Liver (tissue), 9 donors: ENCODE measurements around the gene KHDC3L. TPM values are rescaled to one million over a fixed set of nuclear protein-coding genes. Genes with fewer than 3 reads are reported as not detected.

Experiments used
- DNase-seq: peaks from one replicate; pipeline ENCODE4 v3.0.0-alpha.2; 2017; ENCODE audit warnings: low spot score
- H3K27ac ChIP-seq, 2 donors: one replicate each; pipeline ENCODE4 v1.7.0; 2013; ENCODE audit warnings: inconsistent platforms in 2 of 2, low read length in 2 of 2, control low read depth in 1 of 2, low read depth in 1 of 2, mild to moderate bottlenecking in 1 of 2
- H3K27me3 ChIP-seq, 4 donors: one replicate each; pipeline versions ENCODE4 v1.6.1 to v1.7.0; 2013; ENCODE audit warnings: low read length in 3 of 4, inconsistent platforms in 1 of 4, mild to moderate bottlenecking in 1 of 4, moderate library complexity in 1 of 4; ENCODE audit not compliant: control insufficient read depth in 4 of 4, insufficient read depth in 4 of 4
- H3K36me3 ChIP-seq, 4 donors: one replicate each; pipeline versions ENCODE4 v1.6.1 to v1.7.0; 2013; ENCODE audit warnings: low read length in 3 of 4, mild to moderate bottlenecking in 3 of 4, low read depth in 1 of 4, moderate library complexity in 1 of 4; ENCODE audit not compliant: control insufficient read depth in 4 of 4, insufficient read depth in 3 of 4
- H3K4me1 ChIP-seq, 4 donors: one replicate each; pipeline versions ENCODE4 v1.6.1 to v1.7.0; 2013; ENCODE audit warnings: low read length in 3 of 4, mild to moderate bottlenecking in 3 of 4, moderate library complexity in 1 of 4; ENCODE audit not compliant: control insufficient read depth in 4 of 4, insufficient read depth in 4 of 4
- H3K4me3 ChIP-seq, 3 donors: one replicate each; pipeline versions ENCODE4 v1.6.1 to v1.7.0; 2013; ENCODE audit warnings: low read length in 3 of 3, control low read depth in 1 of 3, low read depth in 1 of 3, mild to moderate bottlenecking in 1 of 3
- H3K9ac ChIP-seq, 2 donors: one replicate each; pipeline ENCODE4 v1.7.0; 2013; ENCODE audit warnings: low read length in 2 of 2, mild to moderate bottlenecking in 2 of 2, moderate library complexity in 2 of 2, control low read depth in 1 of 2, low read depth in 1 of 2
- H3K9me3 ChIP-seq, 4 donors: one replicate each; pipeline versions ENCODE4 v1.6.1 to v1.7.0; 2013; ENCODE audit warnings: low read length in 3 of 4; ENCODE audit not compliant: control insufficient read depth in 4 of 4
- FOXA1 ChIP-seq: IDR thresholded peaks from 2 replicates; pipeline ENCODE4 v1.6.1; 2016; ENCODE audit warnings: antibody characterized with exemption
- FOXA2 ChIP-seq: IDR thresholded peaks from 2 replicates; pipeline ENCODE4 v1.6.1; 2016; ENCODE audit warnings: antibody characterized with exemption
- GABPA ChIP-seq, 2 donors: IDR thresholded peaks in 1 of 2; conservative IDR thresholded peaks in 1 of 2; 2 replicates each; pipeline ENCODE4 v1.6.1; 2016; ENCODE audit warnings: antibody characterized with exemption in 2 of 2, mild to moderate bottlenecking in 1 of 2, moderate library complexity in 1 of 2
- HNF4A ChIP-seq, 2 donors: conservative IDR thresholded peaks; 2 replicates each; pipeline ENCODE4 v1.6.1; 2016; ENCODE audit warnings: antibody characterized with exemption in 2 of 2, mild to moderate bottlenecking in 2 of 2
- HNF4G ChIP-seq: IDR thresholded peaks from 2 replicates; pipeline ENCODE4 v1.6.1; 2016; ENCODE audit warnings: antibody characterized with exemption
- NR2F2 ChIP-seq: IDR thresholded peaks from 2 replicates; pipeline ENCODE4 v1.6.1; 2016; ENCODE audit warnings: antibody characterized with exemption
- RAD21 ChIP-seq, 2 donors: IDR thresholded peaks; 2 replicates each; pipeline ENCODE4 v1.6.1; 2016; ENCODE audit warnings: antibody characterized with exemption in 2 of 2, mild to moderate bottlenecking in 2 of 2
- RXRA ChIP-seq, 2 donors: IDR thresholded peaks; 2 replicates each; pipeline ENCODE4 v1.6.1; 2017 to 2018; ENCODE audit warnings: antibody characterized with exemption in 2 of 2, mild to moderate bottlenecking in 1 of 2
- SP1 ChIP-seq: IDR thresholded peaks from 2 replicates; pipeline ENCODE4 v1.6.1; 2018; ENCODE audit warnings: antibody characterized with exemption, mild to moderate bottlenecking
- TAF1 ChIP-seq: conservative IDR thresholded peaks from 2 replicates; pipeline ENCODE4 v1.6.1; 2016; ENCODE audit warnings: antibody characterized with exemption, mild to moderate bottlenecking
- YY1 ChIP-seq: IDR thresholded peaks from 2 replicates; pipeline ENCODE4 v1.6.1; 2016; ENCODE audit warnings: antibody characterized with exemption, mild to moderate bottlenecking
- WGBS: extraction: QIAGEN DNeasy Blood & Tissue Kit; methylation state at CpG from one replicate; pipeline ENCODE4 v1.1.7; 2013; 5-methylcytosine and 5-hydroxymethylcytosine counted together
- polyA plus RNA-seq, 2 donors: library from polyadenylated mRNA; stranded (reverse) in 1 of 2; unstranded in 1 of 2; fragments of 200-250 nt in 1 of 2; fragments of >200 nt in 1 of 2; fragmentation: Nextera tagmentation in 1 of 2; extraction: Ambion mirVana in 1 of 2; gene quantifications; one replicate each; pipeline versions ENCODE4 v1.2.1 to v1.2.3, GENCODE V29; 2013 to 2015
- total RNA-seq, 2 donors: library from RNA; depleted of rRNA; stranded (reverse); fragments of >200 nt; gene quantifications; one replicate each; pipeline ENCODE4 v1.2.3, GENCODE V29; 2014
- TF ChIP-seq, protein P1 (sequence below): fragments of 150-350 bp; IDR thresholded peaks from 2 replicates; pipeline ENCODE4 v1.5.1; 2017; ENCODE audit warnings: improper control_type of control experiment, low read depth, low read length; ENCODE audit not compliant: missing input control
- TF ChIP-seq, protein P2 (sequence below): IDR thresholded peaks from 2 replicates; pipeline ENCODE4 v1.6.1; 2016; ENCODE audit warnings: antibody characterized with exemption
- TF ChIP-seq, protein P3 (sequence below): IDR thresholded peaks from 2 replicates; pipeline ENCODE4 v1.6.1; 2016; ENCODE audit warnings: antibody characterized with exemption
- TF ChIP-seq, protein P4 (sequence below): IDR thresholded peaks from 2 replicates; pipeline ENCODE4 v1.6.1; 2016; ENCODE audit warnings: antibody characterized with exemption, mild to moderate bottlenecking
- TF ChIP-seq, protein P5 (sequence below): IDR thresholded peaks from 2 replicates; pipeline ENCODE4 v1.6.1; 2016; ENCODE audit warnings: antibody characterized with exemption
- donor health status: healthy.
- donor health status: healthy.
- donor health status: healthy.
- donor health status: healthy.
- donor health status: healthy.

KHDC3L gene
- total and polyA plus RNA-seq, 4 donors, result not detected

DNA sequence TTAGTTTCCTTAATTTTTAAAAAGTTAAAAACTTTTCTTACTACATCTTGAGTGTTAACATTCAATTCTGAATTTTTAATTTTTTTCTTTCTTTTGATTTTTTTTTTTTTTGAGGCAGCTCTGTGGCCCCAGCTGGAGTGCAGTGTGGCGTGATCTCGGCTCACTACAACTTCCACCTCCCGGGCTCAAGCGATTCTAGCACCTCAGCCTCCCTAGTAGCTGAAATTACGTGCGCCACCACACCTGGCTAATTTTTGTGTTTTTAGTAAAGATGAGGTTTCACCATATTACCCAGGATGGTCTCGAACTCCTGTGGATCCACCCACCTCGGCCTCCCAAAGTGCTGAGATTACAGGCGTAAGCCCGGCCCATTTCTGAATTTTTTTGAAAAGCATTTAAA, 33.4 kb downstream of the KHDC3L start:
- no peaks in the 10 kb centered on the region for H3K4me1 ChIP-seq
- H3K27me3 ChIP-seq, result no peaks in the 10 kb centered on the region
- no peaks in the 10 kb centered on the region for H3K36me3 ChIP-seq
- WGBS, result 96% methylated on average over 10 of the region's 10 CpGs
- no peak for DNase-seq
- H3K4me3 ChIP-seq, result no peak overlapping the region
- H3K9ac ChIP-seq, result no peak overlapping the region
- TF ChIP-seq, protein P1, sequence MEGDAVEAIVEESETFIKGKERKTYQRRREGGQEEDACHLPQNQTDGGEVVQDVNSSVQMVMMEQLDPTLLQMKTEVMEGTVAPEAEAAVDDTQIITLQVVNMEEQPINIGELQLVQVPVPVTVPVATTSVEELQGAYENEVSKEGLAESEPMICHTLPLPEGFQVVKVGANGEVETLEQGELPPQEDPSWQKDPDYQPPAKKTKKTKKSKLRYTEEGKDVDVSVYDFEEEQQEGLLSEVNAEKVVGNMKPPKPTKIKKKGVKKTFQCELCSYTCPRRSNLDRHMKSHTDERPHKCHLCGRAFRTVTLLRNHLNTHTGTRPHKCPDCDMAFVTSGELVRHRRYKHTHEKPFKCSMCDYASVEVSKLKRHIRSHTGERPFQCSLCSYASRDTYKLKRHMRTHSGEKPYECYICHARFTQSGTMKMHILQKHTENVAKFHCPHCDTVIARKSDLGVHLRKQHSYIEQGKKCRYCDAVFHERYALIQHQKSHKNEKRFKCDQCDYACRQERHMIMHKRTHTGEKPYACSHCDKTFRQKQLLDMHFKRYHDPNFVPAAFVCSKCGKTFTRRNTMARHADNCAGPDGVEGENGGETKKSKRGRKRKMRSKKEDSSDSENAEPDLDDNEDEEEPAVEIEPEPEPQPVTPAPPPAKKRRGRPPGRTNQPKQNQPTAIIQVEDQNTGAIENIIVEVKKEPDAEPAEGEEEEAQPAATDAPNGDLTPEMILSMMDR, result no peak
- TF ChIP-seq TAF1 (no peak), FOXA2 (no peak), SP1 (no peak), HNF4G (no peak), NR2F2 (no peak), GABPA (IDR thresholded peaks at IDR 0.05 in 1 of 2, conservative IDR thresholded peaks at IDR 0.05 in 1 of 2) (no peak), FOXA1 (no peak), HNF4A (conservative IDR thresholded peaks at IDR 0.05) (no peak), RXRA (IDR thresholded peaks at IDR 0.05) (no peak), RAD21 (IDR thresholded peaks at IDR 0.05) (no peak), YY1 (no peak)
- TF ChIP-seq, protein P2, sequence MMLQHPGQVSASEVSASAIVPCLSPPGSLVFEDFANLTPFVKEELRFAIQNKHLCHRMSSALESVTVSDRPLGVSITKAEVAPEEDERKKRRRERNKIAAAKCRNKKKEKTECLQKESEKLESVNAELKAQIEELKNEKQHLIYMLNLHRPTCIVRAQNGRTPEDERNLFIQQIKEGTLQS, result no peak
- TF ChIP-seq, protein P3, sequence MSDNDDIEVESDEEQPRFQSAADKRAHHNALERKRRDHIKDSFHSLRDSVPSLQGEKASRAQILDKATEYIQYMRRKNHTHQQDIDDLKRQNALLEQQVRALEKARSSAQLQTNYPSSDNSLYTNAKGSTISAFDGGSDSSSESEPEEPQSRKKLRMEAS, result no peak
- TF ChIP-seq, protein P4, sequence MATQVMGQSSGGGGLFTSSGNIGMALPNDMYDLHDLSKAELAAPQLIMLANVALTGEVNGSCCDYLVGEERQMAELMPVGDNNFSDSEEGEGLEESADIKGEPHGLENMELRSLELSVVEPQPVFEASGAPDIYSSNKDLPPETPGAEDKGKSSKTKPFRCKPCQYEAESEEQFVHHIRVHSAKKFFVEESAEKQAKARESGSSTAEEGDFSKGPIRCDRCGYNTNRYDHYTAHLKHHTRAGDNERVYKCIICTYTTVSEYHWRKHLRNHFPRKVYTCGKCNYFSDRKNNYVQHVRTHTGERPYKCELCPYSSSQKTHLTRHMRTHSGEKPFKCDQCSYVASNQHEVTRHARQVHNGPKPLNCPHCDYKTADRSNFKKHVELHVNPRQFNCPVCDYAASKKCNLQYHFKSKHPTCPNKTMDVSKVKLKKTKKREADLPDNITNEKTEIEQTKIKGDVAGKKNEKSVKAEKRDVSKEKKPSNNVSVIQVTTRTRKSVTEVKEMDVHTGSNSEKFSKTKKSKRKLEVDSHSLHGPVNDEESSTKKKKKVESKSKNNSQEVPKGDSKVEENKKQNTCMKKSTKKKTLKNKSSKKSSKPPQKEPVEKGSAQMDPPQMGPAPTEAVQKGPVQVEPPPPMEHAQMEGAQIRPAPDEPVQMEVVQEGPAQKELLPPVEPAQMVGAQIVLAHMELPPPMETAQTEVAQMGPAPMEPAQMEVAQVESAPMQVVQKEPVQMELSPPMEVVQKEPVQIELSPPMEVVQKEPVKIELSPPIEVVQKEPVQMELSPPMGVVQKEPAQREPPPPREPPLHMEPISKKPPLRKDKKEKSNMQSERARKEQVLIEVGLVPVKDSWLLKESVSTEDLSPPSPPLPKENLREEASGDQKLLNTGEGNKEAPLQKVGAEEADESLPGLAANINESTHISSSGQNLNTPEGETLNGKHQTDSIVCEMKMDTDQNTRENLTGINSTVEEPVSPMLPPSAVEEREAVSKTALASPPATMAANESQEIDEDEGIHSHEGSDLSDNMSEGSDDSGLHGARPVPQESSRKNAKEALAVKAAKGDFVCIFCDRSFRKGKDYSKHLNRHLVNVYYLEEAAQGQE, result no peak
- peaks cover 0 to 3% (median 0%) of the 10 kb centered on the region in 4 donors for H3K9me3 ChIP-seq
- no peak overlapping the region for H3K27ac ChIP-seq

DNA sequence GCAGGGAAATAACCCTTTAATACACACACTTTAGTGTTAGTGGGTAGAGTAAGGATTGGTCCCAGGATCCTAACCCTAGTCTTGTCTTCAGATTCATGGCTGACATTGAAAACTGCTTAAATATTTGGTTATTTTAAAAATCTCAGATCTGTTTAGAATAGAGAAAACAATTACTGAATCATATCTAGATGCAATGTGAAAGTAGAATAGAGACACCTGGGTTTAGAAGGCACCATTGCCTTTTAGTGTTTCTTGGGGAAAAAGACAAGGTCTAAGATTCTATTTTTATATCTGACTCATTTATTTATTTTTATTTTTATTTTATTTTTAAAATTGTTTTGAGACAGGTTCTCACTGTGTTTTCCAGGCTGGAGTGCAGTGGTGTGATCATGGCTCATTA, 38.2 kb downstream of the KHDC3L start:
- DNase-seq, result no peak
- Histone ChIP-seq H3K4me3 (no peak overlapping the region), H3K27ac (no peak overlapping the region), H3K36me3 (no peaks in the 10 kb centered on the region), H3K4me1 (no peaks in the 10 kb centered on the region), H3K27me3 (no peaks in the 10 kb centered on the region), H3K9me3 (no peaks in the 10 kb centered on the region), H3K9ac (no peak overlapping the region)
- no peak for TF ChIP-seq HNF4G
- no peak for TF ChIP-seq RXRA (IDR thresholded peaks at IDR 0.05)
- TF ChIP-seq SP1, result no peak
- no peak for TF ChIP-seq NR2F2
- TF ChIP-seq YY1, result no peak
- no peak for TF ChIP-seq HNF4A (conservative IDR thresholded peaks at IDR 0.05)
- TF ChIP-seq FOXA1, result no peak
- TF ChIP-seq FOXA2, result no peak
- TF ChIP-seq, protein P2, result no peak
- TF ChIP-seq, protein P5, sequence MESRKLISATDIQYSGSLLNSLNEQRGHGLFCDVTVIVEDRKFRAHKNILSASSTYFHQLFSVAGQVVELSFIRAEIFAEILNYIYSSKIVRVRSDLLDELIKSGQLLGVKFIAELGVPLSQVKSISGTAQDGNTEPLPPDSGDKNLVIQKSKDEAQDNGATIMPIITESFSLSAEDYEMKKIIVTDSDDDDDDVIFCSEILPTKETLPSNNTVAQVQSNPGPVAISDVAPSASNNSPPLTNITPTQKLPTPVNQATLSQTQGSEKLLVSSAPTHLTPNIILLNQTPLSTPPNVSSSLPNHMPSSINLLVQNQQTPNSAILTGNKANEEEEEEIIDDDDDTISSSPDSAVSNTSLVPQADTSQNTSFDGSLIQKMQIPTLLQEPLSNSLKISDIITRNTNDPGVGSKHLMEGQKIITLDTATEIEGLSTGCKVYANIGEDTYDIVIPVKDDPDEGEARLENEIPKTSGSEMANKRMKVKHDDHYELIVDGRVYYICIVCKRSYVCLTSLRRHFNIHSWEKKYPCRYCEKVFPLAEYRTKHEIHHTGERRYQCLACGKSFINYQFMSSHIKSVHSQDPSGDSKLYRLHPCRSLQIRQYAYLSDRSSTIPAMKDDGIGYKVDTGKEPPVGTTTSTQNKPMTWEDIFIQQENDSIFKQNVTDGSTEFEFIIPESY, result no peak
